Measurements from ENCODE around the gene C1orf232.

Gene C1orf232

GRCh38 chr1:26138974-26139558 is 29.7 kb downstream of the C1orf232 start (continued):
- TF ChIP-seq, protein P1, sequence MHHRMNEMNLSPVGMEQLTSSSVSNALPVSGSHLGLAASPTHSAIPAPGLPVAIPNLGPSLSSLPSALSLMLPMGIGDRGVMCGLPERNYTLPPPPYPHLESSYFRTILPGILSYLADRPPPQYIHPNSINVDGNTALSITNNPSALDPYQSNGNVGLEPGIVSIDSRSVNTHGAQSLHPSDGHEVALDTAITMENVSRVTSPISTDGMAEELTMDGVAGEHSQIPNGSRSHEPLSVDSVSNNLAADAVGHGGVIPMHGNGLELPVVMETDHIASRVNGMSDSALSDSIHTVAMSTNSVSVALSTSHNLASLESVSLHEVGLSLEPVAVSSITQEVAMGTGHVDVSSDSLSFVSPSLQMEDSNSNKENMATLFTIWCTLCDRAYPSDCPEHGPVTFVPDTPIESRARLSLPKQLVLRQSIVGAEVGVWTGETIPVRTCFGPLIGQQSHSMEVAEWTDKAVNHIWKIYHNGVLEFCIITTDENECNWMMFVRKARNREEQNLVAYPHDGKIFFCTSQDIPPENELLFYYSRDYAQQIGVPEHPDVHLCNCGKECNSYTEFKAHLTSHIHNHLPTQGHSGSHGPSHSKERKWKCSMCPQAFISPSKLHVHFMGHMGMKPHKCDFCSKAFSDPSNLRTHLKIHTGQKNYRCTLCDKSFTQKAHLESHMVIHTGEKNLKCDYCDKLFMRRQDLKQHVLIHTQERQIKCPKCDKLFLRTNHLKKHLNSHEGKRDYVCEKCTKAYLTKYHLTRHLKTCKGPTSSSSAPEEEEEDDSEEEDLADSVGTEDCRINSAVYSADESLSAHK (tag by site-specific recombination; IDR thresholded peaks at IDR 0.05): no peak
- TF ChIP-seq PRDM1 (tag by site-specific recombination; IDR thresholded peaks at IDR 0.05) (peak; percentile 47; the same call in 1 of the 2 replicates), ZBTB17 (tag by site-specific recombination; IDR thresholded peaks at IDR 0.05) (peak; percentile 47; the same call in 1 of the 2 replicates)

GRCh38 chr1:26134466-26134865 is 34.3 kb downstream of the C1orf232 start:
- H3K4me3 ChIP-seq (ENCODE audit: low read depth, low read length): no peak overlapping the region
- CTCF ChIA-PET: no interaction called here
- no peaks in the 10 kb centered on the region for H3K36me3 ChIP-seq (ENCODE audit: control insufficient read depth in 2 of 2, insufficient read depth in 1 of 2, low read length in 2 of 2)
- TF ChIP-seq BCL6B (tag by site-specific recombination; IDR thresholded peaks at IDR 0.05) (no peak), ZNF140 (tag by site-specific recombination; IDR thresholded peaks at IDR 0.05) (no peak), RBAK (tag by site-specific recombination; IDR thresholded peaks at IDR 0.05) (no peak)
- H3K4me1 ChIP-seq (ENCODE audit: control insufficient read depth, insufficient read depth, low read length): no peaks in the 10 kb centered on the region
- POLR2A ChIA-PET: no interaction called here
- H3K9me3 ChIP-seq (ENCODE audit: control insufficient read depth, insufficient read depth, low read depth, low read length): no peaks in the 10 kb centered on the region
- H3K27ac ChIP-seq (ENCODE audit: extremely low read depth, low read depth, low read length): no peak overlapping the region

DNA sequence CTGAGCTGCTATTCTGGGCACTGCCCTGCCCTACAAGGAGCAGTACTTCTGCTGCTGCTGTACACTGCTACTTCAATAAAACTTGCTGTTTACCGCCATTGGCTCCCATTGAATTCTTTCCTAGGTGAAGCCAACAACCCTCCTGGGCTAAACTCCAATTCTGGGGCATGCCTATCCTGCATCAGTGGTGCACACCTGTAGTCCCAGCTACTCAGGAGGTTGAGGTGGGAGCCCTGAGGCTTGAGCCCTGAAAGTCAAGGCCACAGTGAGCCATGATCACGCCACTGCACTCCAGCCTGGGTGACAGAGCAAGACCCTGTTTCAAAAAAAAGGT is 36.0 kb downstream of the C1orf232 start:
- CTCF ChIA-PET: interaction anchor here (1.1 kb wide), 1 partner anchor 13 kb away, joined by 6 read pairs; no protein-coding TSS in a partner anchor
- POLR2A ChIA-PET: no interaction called here
- no peak overlapping the region for H3K4me3 ChIP-seq (ENCODE audit: low read depth, low read length)
- H3K27ac ChIP-seq (ENCODE audit: extremely low read depth, low read depth, low read length): no peak overlapping the region
- H3K9me3 ChIP-seq (ENCODE audit: control insufficient read depth, insufficient read depth, low read depth, low read length): no peaks in the 10 kb centered on the region
- no peaks in the 10 kb centered on the region for H3K36me3 ChIP-seq (ENCODE audit: control insufficient read depth in 2 of 2, insufficient read depth in 1 of 2, low read length in 2 of 2)
- H3K4me1 ChIP-seq (ENCODE audit: control insufficient read depth, insufficient read depth, low read length): no peaks in the 10 kb centered on the region
- TF ChIP-seq ZNF747 (tag by site-specific recombination; IDR thresholded peaks at IDR 0.05) (no peak), KLF1 (tag by site-specific recombination; IDR thresholded peaks at IDR 0.05) (no peak), ZNF138 (tag by site-specific recombination; IDR thresholded peaks at IDR 0.05; ENCODE audit: borderline replicate concordance) (no peak), ZIC2 (tag by site-specific recombination; IDR thresholded peaks at IDR 0.05) (no peak), ZNF280C (tag by site-specific recombination; IDR thresholded peaks at IDR 0.05) (no peak), ZNF175 (tag by site-specific recombination; IDR thresholded peaks at IDR 0.05) (no peak), RBAK (tag by site-specific recombination; IDR thresholded peaks at IDR 0.05) (no peak), ZNF311 (tag by site-specific recombination; IDR thresholded peaks at IDR 0.05; ENCODE audit: borderline replicate concordance) (no peak), ZBTB21 (tag by site-specific recombination; IDR thresholded peaks at IDR 0.05) (no peak), ZNF221 (tag by site-specific recombination; IDR thresholded peaks at IDR 0.05; ENCODE audit: borderline replicate concordance) (no peak), MZF1 (tag by site-specific recombination; IDR thresholded peaks at IDR 0.05; ENCODE audit: borderline replicate concordance) (no peak), ZNF391 (tag by site-specific recombination; IDR thresholded peaks at IDR 0.05; ENCODE audit: borderline replicate concordance, low read depth) (no peak)
- TF ChIP-seq, protein P2, sequence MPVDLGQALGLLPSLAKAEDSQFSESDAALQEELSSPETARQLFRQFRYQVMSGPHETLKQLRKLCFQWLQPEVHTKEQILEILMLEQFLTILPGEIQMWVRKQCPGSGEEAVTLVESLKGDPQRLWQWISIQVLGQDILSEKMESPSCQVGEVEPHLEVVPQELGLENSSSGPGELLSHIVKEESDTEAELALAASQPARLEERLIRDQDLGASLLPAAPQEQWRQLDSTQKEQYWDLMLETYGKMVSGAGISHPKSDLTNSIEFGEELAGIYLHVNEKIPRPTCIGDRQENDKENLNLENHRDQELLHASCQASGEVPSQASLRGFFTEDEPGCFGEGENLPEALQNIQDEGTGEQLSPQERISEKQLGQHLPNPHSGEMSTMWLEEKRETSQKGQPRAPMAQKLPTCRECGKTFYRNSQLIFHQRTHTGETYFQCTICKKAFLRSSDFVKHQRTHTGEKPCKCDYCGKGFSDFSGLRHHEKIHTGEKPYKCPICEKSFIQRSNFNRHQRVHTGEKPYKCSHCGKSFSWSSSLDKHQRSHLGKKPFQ (tag by site-specific recombination; IDR thresholded peaks at IDR 0.05): no peak
- TF ChIP-seq, protein P3, sequence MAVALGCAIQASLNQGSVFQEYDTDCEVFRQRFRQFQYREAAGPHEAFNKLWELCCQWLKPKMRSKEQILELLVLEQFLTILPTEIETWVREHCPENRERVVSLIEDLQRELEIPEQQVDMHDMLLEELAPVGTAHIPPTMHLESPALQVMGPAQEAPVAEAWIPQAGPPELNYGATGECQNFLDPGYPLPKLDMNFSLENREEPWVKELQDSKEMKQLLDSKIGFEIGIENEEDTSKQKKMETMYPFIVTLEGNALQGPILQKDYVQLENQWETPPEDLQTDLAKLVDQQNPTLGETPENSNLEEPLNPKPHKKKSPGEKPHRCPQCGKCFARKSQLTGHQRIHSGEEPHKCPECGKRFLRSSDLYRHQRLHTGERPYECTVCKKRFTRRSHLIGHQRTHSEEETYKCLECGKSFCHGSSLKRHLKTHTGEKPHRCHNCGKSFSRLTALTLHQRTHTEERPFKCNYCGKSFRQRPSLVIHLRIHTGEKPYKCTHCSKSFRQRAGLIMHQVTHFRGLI (tag by site-specific recombination; IDR thresholded peaks at IDR 0.05): no peak
- TF ChIP-seq, protein P4, sequence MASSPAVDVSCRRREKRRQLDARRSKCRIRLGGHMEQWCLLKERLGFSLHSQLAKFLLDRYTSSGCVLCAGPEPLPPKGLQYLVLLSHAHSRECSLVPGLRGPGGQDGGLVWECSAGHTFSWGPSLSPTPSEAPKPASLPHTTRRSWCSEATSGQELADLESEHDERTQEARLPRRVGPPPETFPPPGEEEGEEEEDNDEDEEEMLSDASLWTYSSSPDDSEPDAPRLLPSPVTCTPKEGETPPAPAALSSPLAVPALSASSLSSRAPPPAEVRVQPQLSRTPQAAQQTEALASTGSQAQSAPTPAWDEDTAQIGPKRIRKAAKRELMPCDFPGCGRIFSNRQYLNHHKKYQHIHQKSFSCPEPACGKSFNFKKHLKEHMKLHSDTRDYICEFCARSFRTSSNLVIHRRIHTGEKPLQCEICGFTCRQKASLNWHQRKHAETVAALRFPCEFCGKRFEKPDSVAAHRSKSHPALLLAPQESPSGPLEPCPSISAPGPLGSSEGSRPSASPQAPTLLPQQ (tag by site-specific recombination; IDR thresholded peaks at IDR 0.05): no peak

Data from HEK293 (cell line).